Neural cell (in vitro differentiated cells): ENCODE measurements around the gene FRRS1L. TPM values are rescaled to one million over a fixed set of nuclear protein-coding genes. Genes with fewer than 3 reads are reported as not detected.

Experiments used
- H2AFZ ChIP-seq: fragments of 200-600, 300-800 bp; sonication (generic), shearing (Covaris generic); 2 replicates; pipeline ENCODE4 v1.6.0; 2014; ENCODE audit warnings: low read depth, mild to moderate bottlenecking, antibody characterized with exemption, low read length, moderate library complexity
- H3F3A ChIP-seq: fragments of 200-600 bp; shearing (Covaris generic); 2 replicates; pipeline ENCODE4 v1.6.1; 2016; ENCODE audit warnings: mild to moderate bottlenecking, moderate library complexity, mixed read lengths, antibody characterized with exemption, low read length; ENCODE audit not compliant: insufficient read depth, poor library complexity, severe bottlenecking
- H3K27ac ChIP-seq: fragments of 200-600, 300-800 bp; sonication (generic), shearing (Covaris generic); 2 replicates; pipeline ENCODE4 v1.5.1; 2014; ENCODE audit warnings: mild to moderate bottlenecking, low read length, moderate library complexity
- H3K27me3 ChIP-seq: fragments of 300-800, 200-600 bp; sonication (generic), shearing (Covaris generic); 2 replicates; pipeline ENCODE4 v1.6.0; 2014; ENCODE audit warnings: mild to moderate bottlenecking, low read depth, low read length, moderate library complexity; ENCODE audit not compliant: insufficient read depth
- H3K36me3 ChIP-seq: fragments of 300-800, 200-600 bp; sonication (generic), shearing (Covaris generic); 2 replicates; pipeline ENCODE4 v1.5.1; 2014; ENCODE audit warnings: mild to moderate bottlenecking, antibody characterized with exemption, low read length, moderate library complexity; ENCODE audit not compliant: insufficient read depth
- H3K4me2 ChIP-seq: fragments of 300-800, 200-600 bp; sonication (generic), shearing (Covaris generic); 2 replicates; pipeline ENCODE4 v1.6.0; 2014; ENCODE audit warnings: mild to moderate bottlenecking, low read length
- H3K4me3 ChIP-seq: fragments of 300-800, 200-600 bp; sonication (generic), shearing (Covaris generic); 2 replicates; pipeline ENCODE4 v1.5.1; 2014; ENCODE audit warnings: mild to moderate bottlenecking, low read length, moderate library complexity
- H3K79me2 ChIP-seq: fragments of 200-600 bp; shearing (Covaris generic); replicated peaks from 2 replicates; pipeline ENCODE4 v1.6.0; 2014; ENCODE audit warnings: mild to moderate bottlenecking, low read length, moderate library complexity; ENCODE audit not compliant: insufficient read depth
- H3K9ac ChIP-seq: fragments of 300-800, 200-600 bp; sonication (generic), shearing (Covaris generic); 2 replicates; pipeline ENCODE4 v1.6.1; 2016; ENCODE audit warnings: mild to moderate bottlenecking, low read length, mixed read lengths
- H3K9me2 ChIP-seq: fragments of 200-600 bp; shearing (Covaris generic); 2 replicates; pipeline ENCODE4 v1.6.1; 2016; ENCODE audit warnings: mild to moderate bottlenecking, low read length, mixed read lengths; ENCODE audit not compliant: insufficient read depth
- H3K9me3 ChIP-seq: fragments of 200-600, 300-800 bp; sonication (generic), shearing (Covaris generic); 2 replicates; pipeline ENCODE4 v1.6.1; 2016; ENCODE audit warnings: mild to moderate bottlenecking, mixed run types, low read length, moderate library complexity, mixed read lengths
- H4K20me1 ChIP-seq: fragments of 200-600 bp; shearing (Covaris generic); 2 replicates; pipeline ENCODE4 v1.6.1; 2016; ENCODE audit warnings: mild to moderate bottlenecking, mixed run types; ENCODE audit not compliant: insufficient read depth
- CTCF ChIP-seq: fragments of 450-650 bp; IDR thresholded peaks from 2 replicates; pipeline ENCODE4 v1.5.1; 2014; ENCODE audit warnings: antibody characterized with exemption, mild to moderate bottlenecking, moderate library complexity; ENCODE audit not compliant: poor library complexity, severe bottlenecking
- EP300 ChIP-seq: fragments of 450-650 bp; conservative IDR thresholded peaks from 2 replicates; pipeline ENCODE4 v1.6.1; 2014; ENCODE audit warnings: antibody characterized with exemption, mild to moderate bottlenecking, moderate library complexity; ENCODE audit not compliant: poor library complexity, severe bottlenecking
- EZH2 ChIP-seq: fragments of 200-600, 300-800 bp; shearing (Covaris generic), sonication (generic); IDR thresholded peaks from 2 replicates; pipeline ENCODE4 v1.6.1; 2014; ENCODE audit warnings: antibody characterized with exemption, low read length, borderline replicate concordance, mild to moderate bottlenecking; ENCODE audit not compliant: insufficient read depth, poor library complexity, severe bottlenecking
- MXI1 ChIP-seq: fragments of 450-650 bp; conservative IDR thresholded peaks from 2 replicates; pipeline ENCODE4 v1.6.1; 2014; ENCODE audit warnings: antibody characterized with exemption, mild to moderate bottlenecking; ENCODE audit not compliant: poor library complexity, severe bottlenecking
- POLR2AphosphoS5 ChIP-seq: IDR thresholded peaks from 2 replicates; pipeline ENCODE4 v1.6.1; 2012
- RAD21 ChIP-seq: fragments of 450-650 bp; conservative IDR thresholded peaks from 2 replicates; pipeline ENCODE4 v1.6.1; 2014; ENCODE audit warnings: antibody characterized with exemption, mild to moderate bottlenecking, moderate library complexity
- REST ChIP-seq: IDR thresholded peaks from 2 replicates; pipeline ENCODE4 v1.6.1; 2012; ENCODE audit warnings: borderline replicate concordance
- SMC3 ChIP-seq: fragments of 450-650 bp; conservative IDR thresholded peaks from 2 replicates; pipeline ENCODE4 v1.6.1; 2014; ENCODE audit warnings: antibody characterized with exemption, mild to moderate bottlenecking, moderate library complexity; ENCODE audit not compliant: poor library complexity
- TAF1 ChIP-seq: IDR thresholded peaks from 2 replicates; pipeline ENCODE4 v1.6.1; 2012; ENCODE audit warnings: low read depth
- polyA plus RNA-seq: library from polyadenylated mRNA; depleted of rRNA; stranded (reverse); fragments of >200 nt; gene quantifications from 2 replicates; pipeline ENCODE4 v1.2.3, GENCODE V29; 2014

FRRS1L gene
- polyA plus RNA-seq, 1 donor from 2014 or later = 20.4 TPM

- no peak for TF ChIP-seq POLR2AphosphoS5
- no peak for TF ChIP-seq SMC3
- TF ChIP-seq EZH2 = no peak
- TF ChIP-seq CTCF = no peak
- TF ChIP-seq MXI1 = no peak
- TF ChIP-seq RAD21 = no peak
- no peak for TF ChIP-seq EP300
- Histone ChIP-seq H3F3A (no peaks in the 10 kb centered on the region), H3K9ac (no peak overlapping the region), H3K9me3 (no peaks in the 10 kb centered on the region), H3K4me2 (no peak overlapping the region), H4K20me1 (no peaks in the 10 kb centered on the region), H3K36me3 (no peaks in the 10 kb centered on the region), H3K79me2 (peaks cover 21% of the 10 kb centered on the region), H3K27me3 (no peaks in the 10 kb centered on the region), H2AFZ (no peak overlapping the region), H3K4me3 (no peak overlapping the region), H3K9me2 (no peaks in the 10 kb centered on the region), H3K27ac (no peak overlapping the region)
Observed at GRCh38 chr9:109121232-109121796, 45.7 kb downstream of the FRRS1L start.

- Histone ChIP-seq H3K9ac (no peak overlapping the region), H3K4me3 (peak overlapping the region; percentile 16), H3K79me2 (peaks cover 29% of the 10 kb centered on the region), H3F3A (no peaks in the 10 kb centered on the region), H2AFZ (no peak overlapping the region), H4K20me1 (no peaks in the 10 kb centered on the region), H3K4me2 (no peak overlapping the region), H3K27ac (no peak overlapping the region), H3K9me3 (no peaks in the 10 kb centered on the region), H3K9me2 (no peaks in the 10 kb centered on the region), H3K27me3 (no peaks in the 10 kb centered on the region), H3K36me3 (no peaks in the 10 kb centered on the region)
- TF ChIP-seq MXI1 (peak; percentile 84), POLR2AphosphoS5 (no peak), SMC3 (no peak)
Observed at GRCh38 chr9:109120204-109120789, 46.8 kb downstream of the FRRS1L start.

- Histone ChIP-seq H2AFZ (peak within 1 kb of the TSS; percentile 33), H3K79me2 (peaks cover 31% of the 10 kb centered on the region)
Observed at GRCh38 chr9:109119439-109120203, 47.4 kb downstream of the FRRS1L start, which contains the start of gene TMEM245. TSS of gene TMEM245 (minus strand) at chr9:109119947. CDS start at chr9:109119913, 34 bp downstream.

More at GRCh38 chr9:109119439-109120203, 47.4 kb downstream of the FRRS1L start, which contains the start of gene TMEM245:
- peak within 1 kb of the TSS; percentile 94 for H3K4me2 ChIP-seq
- no peaks in the 10 kb centered on the region for H3K9me3 ChIP-seq
- no peaks in the 10 kb centered on the region for H3K27me3 ChIP-seq
- peak within 1 kb of the TSS; percentile 87 for H3K27ac ChIP-seq
- TF ChIP-seq REST = peak; percentile 34
- TF ChIP-seq EZH2 = no peak
- TF ChIP-seq POLR2AphosphoS5 = peak; percentile 82
- TF ChIP-seq TAF1 = peak; percentile 19
- TF ChIP-seq SMC3 = peak; percentile 39
- TF ChIP-seq RAD21 = peak; percentile 39
- peak; percentile 39 for TF ChIP-seq CTCF
- peak; percentile 55 for TF ChIP-seq MXI1
- peak; percentile 66 for TF ChIP-seq EP300
- no peaks in the 10 kb centered on the region for H3K9me2 ChIP-seq
- H4K20me1 ChIP-seq = no peaks in the 10 kb centered on the region
- H3K9ac ChIP-seq = peak within 1 kb of the TSS; percentile 86
- peak within 1 kb of the TSS; percentile 98 for H3K4me3 ChIP-seq
- no peaks in the 10 kb centered on the region for H3F3A ChIP-seq
- H3K36me3 ChIP-seq = no peaks in the 10 kb centered on the region
